GM15510 (cell line): ENCODE data around the gene ARAP3.

ENCODE experiments used
- POLR2A ChIP-seq: IDR thresholded peaks from 3 replicates; pipeline ENCODE4 v1.6.1; 2011; ENCODE audit warnings: borderline replicate concordance; ENCODE audit not compliant: insufficient read length; ENCODE audit errors: extremely low read depth

The ARAP3 gene

DNA sequence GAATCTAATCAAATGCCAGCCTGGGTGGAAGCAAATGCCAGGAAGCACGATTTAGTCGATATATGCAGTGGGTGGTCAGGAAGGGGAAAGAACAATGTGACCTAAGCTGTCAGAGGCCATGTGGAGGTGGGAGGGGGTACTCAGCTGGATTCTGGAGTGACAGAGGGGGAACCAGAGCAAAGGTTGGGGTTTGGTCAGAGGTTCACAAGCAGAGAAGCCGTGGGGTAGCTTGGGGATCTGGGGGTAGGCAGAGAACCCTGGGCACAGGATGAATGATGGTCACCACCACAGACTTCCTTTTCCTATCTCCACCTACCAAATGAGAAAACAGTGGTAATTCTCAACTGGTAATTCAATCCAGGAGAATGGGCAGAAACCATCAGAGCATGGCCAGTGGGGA is 24.1 kb upstream of the ARAP3 start:
- TF ChIP-seq POLR2A, result no peak

DNA sequence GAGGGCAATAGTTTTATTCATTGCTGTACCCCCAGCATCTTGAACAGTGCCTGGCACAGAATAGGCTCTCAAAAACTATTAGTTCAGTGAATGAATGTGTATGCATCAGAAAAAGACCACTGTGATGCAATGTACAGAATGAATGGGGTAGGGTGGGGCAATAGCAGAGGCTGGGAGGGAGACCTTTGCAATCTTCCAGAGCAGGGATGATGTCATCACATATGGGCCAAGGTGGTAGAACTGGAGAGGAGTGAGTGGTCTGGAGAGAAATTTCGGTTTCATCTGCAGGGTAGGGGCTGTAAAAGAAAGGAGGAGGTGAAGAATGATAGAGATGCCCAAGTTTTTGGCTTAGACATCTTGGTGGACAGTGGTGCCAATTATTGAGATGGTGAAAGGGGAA is 23.4 kb upstream of the ARAP3 start:
- no peak for TF ChIP-seq POLR2A

DNA sequence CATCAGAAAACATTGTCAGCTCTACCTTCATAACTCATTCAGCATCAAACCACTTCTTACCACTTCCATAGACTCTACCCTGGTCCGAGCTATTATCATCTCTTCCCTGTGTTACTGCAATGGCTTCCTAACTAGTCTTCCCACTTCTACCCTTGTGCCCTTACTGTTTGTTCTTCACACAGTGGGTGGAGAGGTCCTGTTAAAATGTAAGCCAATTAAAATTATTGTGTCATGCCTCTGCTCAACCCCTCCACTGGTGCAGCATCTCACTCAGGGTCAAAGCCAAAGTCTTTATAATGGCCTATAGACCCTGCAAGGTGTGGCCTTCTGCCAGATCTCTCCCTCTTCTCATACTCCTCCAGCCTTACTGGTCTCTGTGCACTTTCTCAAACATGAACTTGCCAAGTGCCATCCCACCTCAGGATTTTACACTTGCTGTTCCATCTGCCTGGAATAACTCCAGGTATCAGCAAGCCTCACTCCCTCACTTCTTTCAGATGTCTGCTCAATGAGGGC is 22.8 kb upstream of the ARAP3 start:
- no peak for TF ChIP-seq POLR2A

DNA sequence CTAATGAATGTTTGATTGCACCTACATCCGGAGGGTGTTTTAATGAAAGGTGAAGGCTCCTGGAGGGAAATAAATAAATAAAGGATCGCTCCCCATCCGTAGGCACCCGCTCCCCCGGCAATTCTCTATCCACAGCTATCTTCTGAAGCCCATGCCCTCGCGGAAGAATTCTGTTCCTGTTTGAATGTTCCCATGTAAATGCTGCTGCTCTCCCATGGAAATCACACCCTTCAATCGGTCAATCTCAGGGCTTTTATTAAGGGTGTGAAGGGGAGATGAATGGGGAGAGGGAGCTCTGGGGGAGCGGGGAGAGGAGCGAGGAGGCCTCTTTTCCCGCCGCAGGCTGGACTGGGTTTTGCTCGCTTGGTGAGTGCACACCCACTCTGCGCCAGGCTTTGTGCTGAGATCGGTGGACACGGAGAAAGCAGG is 21.1 kb upstream of the ARAP3 start:
- TF ChIP-seq POLR2A, result no peak

DNA sequence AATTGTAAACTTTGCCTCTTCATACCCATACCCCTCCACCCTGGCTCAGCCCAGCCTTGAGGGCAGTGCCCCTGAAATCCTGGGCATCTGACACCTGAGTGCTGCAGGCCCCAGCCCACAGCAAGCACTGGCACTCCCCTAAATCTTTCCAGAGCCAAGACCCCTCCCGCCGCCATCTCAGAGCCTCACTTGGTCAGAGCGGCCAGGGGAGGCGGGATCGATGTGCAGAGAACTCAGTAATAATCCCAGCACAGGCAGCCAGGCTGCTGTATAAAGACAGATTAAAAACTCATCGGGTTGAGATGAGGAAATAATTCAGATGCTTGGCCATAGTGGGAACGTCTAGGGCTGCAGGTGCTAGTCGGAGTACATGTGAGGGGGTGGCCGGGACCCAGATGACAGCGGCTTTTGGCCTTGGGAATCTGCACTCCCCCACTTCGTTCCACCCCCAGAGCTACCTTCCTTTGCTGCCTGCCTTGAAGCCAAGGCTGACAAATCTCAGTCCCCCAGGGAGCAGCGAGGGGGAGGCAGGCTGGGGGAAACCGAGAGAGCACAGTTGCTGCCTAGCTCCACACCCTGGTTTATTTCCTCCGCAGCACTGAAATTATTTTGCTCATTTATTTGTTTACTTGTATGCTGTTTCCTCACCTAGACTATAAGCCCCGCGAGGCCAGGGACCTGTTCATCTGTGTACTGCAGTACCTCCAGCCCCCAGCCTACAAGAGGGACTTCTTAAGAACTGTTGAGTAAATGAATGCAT is 19.5 kb upstream of the ARAP3 start:
- TF ChIP-seq POLR2A, result no peak

DNA sequence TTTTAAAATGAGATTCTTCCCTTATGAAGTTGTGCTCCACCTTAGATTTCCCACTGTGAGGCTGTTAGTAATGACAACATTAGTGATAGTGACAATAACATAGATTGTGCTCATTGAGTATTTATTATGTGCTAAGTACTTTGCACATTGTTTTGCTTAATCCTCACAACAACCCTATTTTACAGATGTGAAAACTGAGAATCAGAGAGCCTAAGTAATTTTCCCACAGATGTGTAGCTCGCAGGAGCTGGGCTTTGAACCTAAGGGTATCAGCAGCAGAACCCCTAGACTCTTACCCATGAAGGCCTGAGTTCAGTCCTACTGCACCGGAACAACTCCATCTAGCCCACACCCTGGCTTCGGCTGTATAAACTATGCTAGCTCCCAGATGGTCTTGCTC is 15.6 kb upstream of the ARAP3 start:
- TF ChIP-seq POLR2A, result no peak

DNA sequence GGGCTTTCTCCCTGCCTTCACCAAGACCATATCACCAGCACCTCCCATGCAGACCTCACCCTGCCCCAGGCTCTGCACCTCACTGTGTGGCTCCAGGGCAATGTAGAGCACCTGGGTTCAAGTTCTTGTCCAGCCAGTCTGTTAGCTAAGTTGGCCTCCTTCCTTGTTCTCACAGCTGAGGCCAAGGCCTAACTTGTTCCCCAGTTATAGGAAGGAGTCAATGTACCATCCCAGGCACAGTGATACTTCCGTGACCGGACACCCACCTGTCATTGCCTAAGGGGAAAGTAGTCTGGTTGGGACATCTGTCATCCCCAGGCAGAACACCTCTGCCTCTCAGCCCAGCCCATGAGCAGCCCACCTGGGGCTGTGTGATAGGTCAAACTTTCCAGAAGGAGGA is 14.4 kb upstream of the ARAP3 start:
- TF ChIP-seq POLR2A, result no peak

DNA sequence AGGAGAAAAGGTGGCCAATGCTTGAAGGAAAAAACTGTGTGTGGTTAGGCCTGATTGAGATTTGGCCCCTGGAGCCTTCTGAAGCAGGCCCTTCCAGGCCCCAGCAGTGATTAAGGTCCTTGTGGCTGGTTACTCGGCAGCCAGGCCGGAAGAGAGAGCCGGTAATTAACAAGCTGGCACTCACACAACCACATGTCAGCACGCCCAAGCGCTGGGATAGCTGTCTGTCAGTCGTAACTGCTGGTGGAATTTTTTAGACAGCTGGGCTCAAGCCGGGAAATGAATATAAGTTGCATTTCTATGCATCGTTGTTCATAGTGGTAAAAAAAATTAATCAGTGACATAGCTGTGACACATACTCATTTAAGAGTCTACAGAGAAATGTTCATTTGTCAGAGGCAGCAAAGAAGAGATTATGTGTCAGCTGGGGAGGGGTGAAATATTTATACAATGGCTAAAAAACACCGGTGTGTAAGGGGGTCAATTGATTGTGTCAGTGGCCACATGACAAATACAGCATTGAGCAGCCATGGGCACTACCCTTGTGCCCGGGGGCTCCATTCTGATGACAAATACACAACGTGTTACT is 13.7 kb upstream of the ARAP3 start:
- TF ChIP-seq POLR2A, result no peak

DNA sequence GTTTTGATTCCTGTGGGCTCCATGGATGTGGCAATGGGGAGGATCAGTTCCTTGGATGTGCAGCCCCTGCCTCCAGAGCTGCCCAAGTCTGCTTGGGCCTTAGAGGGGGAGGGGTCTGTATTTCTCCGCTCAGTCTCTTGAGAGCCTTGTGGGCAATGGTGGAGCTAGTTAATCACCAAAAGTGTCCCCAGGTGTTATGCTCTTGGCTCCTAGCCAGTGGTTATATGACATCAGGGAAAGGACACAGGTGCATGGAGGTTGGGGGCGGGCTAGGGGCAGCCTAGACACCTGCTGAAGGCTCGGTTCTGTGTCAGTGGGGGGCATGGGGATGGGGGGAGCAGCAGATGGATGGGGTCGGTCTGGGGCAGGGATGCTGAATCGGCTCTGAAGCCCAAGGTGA is 12.4 kb upstream of the ARAP3 start:
- TF ChIP-seq POLR2A, result no peak

DNA sequence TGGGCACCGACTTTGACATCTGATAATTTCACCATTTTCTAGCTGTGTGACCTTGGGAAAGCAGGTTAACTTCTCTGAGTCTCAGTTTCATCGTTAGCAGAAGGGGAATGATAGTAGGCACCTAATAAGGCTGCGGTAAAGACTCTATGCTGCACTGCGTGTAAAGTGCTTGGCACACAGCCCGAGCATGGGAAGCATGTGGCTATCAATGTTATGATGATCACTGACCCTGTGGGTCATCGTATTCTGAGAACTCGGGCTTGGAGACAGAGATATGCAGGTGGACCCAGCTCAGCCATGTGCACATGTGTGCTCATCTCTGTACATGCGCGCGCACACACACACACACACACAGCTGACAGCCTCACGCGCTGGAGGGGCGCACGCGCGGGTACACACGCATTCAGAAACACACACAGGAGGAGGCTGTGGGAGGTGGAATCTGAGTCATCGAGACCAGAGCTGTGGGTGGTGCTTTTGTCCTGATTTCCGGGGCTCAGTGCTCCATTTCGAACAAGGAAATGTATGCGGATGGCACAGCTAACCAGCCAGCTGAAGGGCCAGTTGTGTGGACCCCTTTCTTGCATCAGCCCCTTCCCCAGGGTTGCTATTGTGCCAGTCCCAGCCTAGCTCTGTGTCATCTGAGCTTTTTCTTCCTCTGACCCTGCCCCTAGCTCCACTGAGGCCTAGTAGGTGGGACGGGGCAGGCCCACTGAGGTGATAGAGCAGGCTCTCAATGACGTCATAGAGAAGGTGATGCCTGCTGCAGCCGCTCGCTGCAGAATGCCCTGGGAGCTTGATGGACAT is 11.1 kb upstream of the ARAP3 start:
- no peak for TF ChIP-seq POLR2A

DNA sequence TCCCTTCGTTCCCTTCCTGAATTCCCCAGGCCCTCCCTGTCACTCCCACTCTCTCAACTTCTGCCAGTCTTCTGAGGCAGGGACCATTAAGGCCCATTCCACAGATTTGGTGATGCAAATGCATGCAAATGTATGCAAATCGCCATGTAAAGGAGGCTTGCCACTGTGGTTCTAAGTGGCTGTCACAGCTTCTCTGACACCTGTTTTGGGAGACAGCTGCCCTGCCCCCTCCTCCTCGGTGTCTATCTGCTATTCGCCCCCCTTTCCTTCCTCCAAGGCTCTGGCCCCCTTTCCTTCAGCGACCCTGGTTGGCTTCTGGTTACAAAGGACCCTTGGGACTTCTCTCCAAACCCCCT is 10.5 kb upstream of the ARAP3 start:
- TF ChIP-seq POLR2A, result no peak

DNA sequence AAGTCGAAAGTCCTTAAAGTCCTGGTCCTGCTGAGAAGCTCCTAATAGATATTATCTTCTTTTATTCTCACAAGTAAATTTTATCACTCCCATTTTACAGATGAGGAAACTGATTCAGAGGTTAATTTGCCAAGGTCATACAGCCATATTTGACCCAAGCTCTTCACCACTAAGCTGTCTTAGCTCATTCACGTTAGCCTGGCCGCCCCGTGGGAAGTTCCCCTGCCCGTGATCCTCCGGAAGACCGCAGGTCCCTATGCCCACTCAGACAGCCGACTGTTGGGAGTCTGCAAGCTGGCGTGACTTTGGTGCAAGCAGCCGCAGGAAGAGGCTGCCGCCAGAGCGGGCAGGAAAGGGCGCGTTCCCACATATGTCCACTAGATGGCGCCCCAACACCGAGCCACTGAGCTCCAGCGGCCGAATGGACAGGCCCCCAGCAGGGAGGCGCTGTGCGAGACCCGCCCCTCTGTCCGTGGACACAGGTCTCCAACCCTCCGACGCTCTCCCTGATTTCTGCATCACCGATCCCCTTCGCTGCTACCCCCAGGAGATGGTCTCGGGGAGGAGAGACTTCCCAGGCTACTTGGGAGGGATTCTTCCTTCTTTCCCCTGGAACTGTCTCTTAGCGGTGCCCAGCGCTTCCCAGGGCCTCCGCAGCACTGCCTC is 10.0 kb upstream of the ARAP3 start:
- no peak for TF ChIP-seq POLR2A

DNA sequence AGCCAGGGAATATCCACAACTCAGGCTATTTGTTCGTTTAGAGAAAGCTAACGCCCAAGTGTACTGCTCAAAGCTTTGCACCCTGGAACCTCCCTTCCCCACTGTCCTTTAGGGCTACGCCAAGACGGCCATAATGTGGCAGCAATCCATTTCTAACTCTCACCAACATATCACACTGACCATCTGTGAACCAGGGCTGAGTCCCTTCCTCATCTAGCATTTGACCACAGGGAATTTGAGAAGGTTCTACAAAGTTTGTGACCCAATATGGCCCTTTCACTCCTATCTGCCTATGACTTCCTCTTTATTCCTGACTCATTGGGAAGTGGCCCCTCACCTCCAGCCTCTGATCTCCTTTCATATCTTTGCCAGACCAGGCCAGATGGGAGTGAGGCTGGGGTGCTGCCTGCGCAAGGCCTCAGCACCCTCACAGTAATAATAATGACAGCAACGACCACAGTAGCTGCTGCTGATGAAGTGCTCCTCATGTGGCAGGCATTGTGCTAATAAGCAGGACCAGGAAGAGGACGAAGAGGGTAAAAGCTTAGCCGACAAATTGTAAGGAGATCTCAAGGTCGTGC is 9.3 kb upstream of the ARAP3 start:
- no peak for TF ChIP-seq POLR2A

DNA sequence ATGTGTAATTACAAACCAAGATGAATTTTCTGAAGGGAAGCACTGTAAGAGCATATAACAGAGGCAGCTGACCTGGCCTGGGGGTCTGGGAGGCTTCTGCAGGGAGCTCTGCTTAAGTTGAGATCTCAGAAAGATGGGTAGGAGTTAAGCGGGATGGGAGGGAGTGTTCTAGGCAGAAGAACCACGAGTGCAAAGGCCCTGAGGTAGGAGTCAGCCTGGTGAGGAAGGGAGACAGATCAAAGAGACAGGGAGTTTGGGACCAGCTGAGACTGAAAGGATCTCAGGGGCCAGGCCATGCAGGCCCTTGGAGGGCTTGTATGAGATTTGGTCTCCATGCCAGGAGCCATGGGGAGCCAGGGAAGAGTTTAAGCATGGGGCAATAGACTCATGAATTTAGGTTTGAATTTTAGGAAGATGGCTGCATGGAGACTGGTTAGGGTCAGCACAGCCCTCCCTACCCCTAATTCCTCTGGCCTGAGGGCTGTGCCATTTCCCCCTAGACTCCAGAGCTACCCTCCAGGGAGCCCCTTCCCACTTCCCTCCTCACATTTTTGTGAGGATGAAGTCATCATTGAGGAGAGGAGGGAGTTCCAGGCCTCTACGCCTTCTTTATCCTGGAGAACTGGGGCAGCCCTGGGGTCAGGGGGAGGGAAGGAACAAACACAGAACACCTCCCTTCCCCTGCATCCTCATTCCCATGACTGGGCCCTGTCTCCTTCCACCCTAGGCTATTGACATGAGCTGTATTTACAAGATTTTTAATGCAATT is 4.8 kb upstream of the ARAP3 start:
- no peak for TF ChIP-seq POLR2A
